NB4 (cell line): ENCODE results near the gene SNED1.

ENCODE experiments used
- DNase-seq: peaks from one replicate; pipeline ENCODE4 v3.0.0; 2010; ENCODE audit warnings: low read depth
- H3K4me3 ChIP-seq: one replicate; pipeline ENCODE4 v1.5.1; 2011; ENCODE audit warnings: mild to moderate bottlenecking, low read depth, low read length, moderate library complexity
- MYC ChIP-seq: IDR thresholded peaks from 2 replicates; pipeline ENCODE4 v1.6.1; 2011; ENCODE audit warnings: low read depth, low read length
- POLR2A ChIP-seq: IDR thresholded peaks from 2 replicates; pipeline ENCODE4 v1.6.1; 2011; ENCODE audit warnings: mild to moderate bottlenecking; ENCODE audit not compliant: insufficient read length; ENCODE audit errors: extremely low read depth
- TF ChIP-seq, protein P1 (sequence below): IDR thresholded peaks from 2 replicates; pipeline ENCODE4 v1.6.1; 2011; ENCODE audit warnings: low read depth, low read length
- TF ChIP-seq, protein P2 (sequence below): IDR thresholded peaks from one replicate; pipeline ENCODE4 v1.5.1; 2012; ENCODE audit warnings: low read depth, low read length

Gene SNED1

DNA sequence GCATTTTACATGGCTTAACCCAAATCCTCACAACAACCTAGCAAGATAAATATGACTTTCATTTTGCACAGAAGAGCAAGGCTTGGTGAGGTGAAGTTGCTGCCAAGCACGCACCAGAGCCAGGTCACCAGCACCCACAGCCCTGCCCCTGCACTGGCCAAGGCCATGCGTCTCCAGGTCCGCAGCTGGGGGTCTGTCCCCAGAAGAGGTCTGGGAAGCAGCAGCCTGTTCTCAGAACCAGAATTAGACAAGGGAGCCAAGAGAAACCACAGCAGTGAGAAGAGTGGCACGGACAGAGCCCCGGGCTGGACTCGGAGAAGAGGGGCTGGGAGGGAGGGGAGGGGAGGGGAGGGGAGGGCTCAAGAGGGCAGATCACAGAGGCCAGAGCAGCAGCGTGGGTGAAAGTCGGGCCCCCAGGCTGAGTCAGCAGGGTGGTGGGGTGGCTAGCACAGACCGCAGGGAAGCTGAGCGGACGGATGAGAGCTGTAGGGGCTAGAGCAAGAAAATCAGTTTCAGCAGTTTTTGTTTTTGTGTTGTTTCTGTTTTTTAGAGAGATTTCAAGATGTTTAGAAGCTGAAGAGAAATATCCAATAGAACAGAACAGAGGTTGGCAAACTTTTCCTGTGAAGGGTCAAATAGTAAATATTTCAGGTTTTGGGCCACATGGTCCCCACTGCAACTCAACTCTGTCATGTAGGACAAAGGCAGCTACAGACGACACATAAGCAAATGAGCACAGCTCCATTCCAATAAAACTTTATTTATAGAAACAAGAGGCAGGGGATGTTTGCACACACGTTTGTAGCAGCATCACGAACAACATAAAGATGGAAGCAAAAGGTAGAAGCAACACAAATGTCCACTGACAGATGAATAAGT lies 111.0 kb downstream of the SNED1 start:
- H3K4me3 ChIP-seq: no peak overlapping the region
- no peak for TF ChIP-seq MYC
- TF ChIP-seq POLR2A: no peak
- TF ChIP-seq, protein P1, sequence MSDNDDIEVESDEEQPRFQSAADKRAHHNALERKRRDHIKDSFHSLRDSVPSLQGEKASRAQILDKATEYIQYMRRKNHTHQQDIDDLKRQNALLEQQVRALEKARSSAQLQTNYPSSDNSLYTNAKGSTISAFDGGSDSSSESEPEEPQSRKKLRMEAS: no peak
- TF ChIP-seq, protein P2, sequence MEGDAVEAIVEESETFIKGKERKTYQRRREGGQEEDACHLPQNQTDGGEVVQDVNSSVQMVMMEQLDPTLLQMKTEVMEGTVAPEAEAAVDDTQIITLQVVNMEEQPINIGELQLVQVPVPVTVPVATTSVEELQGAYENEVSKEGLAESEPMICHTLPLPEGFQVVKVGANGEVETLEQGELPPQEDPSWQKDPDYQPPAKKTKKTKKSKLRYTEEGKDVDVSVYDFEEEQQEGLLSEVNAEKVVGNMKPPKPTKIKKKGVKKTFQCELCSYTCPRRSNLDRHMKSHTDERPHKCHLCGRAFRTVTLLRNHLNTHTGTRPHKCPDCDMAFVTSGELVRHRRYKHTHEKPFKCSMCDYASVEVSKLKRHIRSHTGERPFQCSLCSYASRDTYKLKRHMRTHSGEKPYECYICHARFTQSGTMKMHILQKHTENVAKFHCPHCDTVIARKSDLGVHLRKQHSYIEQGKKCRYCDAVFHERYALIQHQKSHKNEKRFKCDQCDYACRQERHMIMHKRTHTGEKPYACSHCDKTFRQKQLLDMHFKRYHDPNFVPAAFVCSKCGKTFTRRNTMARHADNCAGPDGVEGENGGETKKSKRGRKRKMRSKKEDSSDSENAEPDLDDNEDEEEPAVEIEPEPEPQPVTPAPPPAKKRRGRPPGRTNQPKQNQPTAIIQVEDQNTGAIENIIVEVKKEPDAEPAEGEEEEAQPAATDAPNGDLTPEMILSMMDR: no peak
- no peak for DNase-seq

DNA sequence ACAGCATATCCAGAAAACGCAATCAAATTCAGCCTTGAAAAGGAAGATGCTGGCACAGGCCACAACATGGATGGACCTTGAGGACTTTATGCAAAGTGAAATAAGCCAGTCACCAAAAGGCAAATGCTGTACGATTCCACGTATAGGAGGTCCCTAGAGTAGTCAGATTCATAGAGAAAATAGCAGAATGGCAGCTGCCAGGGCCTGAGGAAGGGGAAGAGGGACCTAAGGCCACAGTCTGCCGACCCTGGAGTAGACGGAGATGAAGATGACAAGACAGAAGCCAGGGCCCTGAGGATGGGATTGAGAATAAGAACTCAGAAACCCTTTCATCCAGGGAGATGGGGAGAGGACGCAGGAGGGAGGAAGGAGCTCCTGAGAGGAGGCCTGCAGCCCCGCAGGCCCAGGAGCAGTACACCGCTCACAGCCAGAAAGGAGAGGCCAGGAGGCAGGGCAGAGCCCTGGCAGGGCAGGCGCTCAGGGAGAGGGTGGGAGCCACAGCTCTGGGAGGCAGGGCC lies 111.7 kb downstream of the SNED1 start:
- TF ChIP-seq POLR2A (no peak), MYC (no peak)
- TF ChIP-seq, protein P1: no peak
- TF ChIP-seq, protein P2: no peak
- DNase-seq: no peak
- no peak overlapping the region for H3K4me3 ChIP-seq

DNA sequence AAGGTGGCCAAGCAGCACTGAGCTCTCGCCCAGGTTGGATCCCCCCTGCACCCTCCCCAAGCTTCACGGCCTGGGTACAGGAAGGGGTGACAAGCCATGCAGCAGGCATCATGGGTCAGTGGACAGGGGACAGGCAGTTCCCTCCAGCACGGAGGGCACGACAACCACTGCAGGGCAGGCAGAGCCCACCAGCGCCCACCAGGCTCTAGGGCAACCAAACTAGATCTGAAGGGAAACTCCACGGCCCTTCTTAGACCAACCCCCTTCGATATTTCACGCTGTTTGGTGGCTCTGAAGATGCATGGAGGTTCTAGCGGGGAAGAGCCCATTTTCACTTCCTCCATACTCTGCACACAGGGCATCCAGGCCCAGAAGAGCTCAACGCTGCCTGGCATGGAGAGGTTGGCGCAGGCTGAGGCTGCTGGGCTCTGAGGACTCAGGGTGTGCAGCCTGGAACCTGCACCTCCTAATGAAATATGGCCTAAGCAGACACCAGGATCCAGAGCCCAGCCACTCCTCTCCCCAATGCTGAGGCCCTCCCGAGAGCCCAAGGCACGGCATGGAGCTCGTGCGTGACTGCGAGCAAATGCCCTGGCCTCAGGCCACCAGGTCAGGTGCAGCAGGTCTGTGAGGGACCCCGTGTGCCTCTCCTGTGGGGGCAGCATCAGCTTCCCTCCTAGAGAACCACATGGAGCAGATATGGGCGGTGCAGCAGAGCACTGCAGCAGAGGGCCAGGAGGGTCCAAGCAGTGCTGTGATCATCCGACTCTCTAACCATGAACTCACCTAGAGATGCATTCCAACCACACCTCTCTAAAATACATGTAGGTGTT lies 112.4 kb downstream of the SNED1 start:
- H3K4me3 ChIP-seq: no peak overlapping the region
- TF ChIP-seq, protein P2: no peak
- TF ChIP-seq MYC (no peak), POLR2A (no peak)
- TF ChIP-seq, protein P1: no peak

DNA sequence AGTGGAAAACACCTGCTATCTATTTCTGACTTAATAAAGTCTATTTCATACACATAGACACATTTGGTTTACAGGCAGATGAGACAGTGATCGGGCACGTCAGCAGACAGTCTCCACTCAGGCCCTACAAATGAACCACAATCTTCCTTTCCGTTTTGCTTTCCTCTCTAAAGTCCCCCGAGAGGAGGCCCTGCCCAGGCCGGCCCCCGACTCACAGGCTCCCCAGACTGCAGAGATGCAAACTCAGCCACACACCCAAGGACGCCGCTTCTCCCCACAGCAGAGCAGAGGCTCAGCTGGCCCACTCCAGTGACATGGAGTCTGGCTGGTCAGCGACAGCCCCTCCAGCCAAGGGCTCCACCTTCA lies 113.0 kb downstream of the SNED1 start:
- DNase-seq: no peak
- TF ChIP-seq POLR2A: no peak
- H3K4me3 ChIP-seq: no peak overlapping the region

More for the DNA sequence above, 112.4 kb downstream of the SNED1 start:
- DNase-seq: no peak

DNA sequence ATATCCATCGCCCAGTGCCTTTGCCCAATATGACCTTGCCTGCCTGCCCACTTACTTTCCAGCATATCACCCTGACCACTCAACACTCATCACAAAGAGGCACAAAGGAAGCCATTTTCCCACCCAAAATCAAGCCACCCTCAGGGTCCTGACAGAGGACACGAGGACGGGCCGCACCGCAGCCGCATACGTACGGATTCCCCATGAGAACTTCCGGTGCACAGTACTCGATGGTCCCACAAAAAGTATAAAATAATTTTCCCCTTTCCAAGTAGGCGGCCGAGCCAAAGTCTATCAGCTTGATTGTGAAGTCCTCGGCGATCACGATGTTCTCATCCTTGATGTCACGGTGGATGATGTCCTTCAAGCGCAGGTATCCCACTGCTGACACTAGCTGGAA lies 113.6 kb downstream of the SNED1 start:
- TF ChIP-seq, protein P2: no peak
- TF ChIP-seq, protein P1: no peak
- TF ChIP-seq MYC (no peak), POLR2A (no peak)
- no peak for DNase-seq
- H3K4me3 ChIP-seq: no peak overlapping the region

DNA sequence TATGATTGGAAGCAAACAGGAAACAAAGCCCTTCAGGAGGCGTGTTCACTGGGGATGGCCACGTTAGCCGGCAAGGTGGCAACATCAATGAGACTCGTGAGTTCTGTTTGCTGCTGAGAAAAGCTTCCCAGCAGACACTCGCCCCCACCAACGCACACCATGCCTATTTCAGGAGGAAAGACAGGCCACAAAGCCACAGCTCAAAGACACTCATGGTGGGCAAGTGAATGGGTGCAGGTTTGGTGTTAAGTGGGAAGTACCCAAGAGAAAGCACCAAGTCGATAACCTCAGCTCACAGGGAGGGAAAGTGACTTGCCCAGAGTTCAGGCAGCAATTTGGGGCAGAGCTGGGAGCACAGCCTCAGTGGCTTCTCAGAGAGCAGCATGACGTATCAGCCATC lies 114.2 kb downstream of the SNED1 start:
- H3K4me3 ChIP-seq: no peak overlapping the region
- DNase-seq: no peak

More for the DNA sequence above, 114.2 kb downstream of the SNED1 start:
- TF ChIP-seq, protein P1: no peak
- TF ChIP-seq POLR2A: no peak
- TF ChIP-seq MYC: no peak
- TF ChIP-seq, protein P2: no peak
